Natural killer cell (primary cell): ENCODE measurements around the gene GLYR1. TPM values are rescaled to one million over a fixed set of nuclear protein-coding genes. Genes with fewer than 3 reads are reported as not detected.

ENCODE experiments used
- ATAC-seq, 3 donors: fragments of 150-1000 bp in 2 of 3; fragments of 200-7000 bp in 1 of 3; cut with Tn5 transposase; 1 replicate in 1 of 3; 2 replicates in 2 of 3; pipeline ENCODE4 v1.10.0; 2021; ENCODE audit warnings: mild to moderate bottlenecking in 2 of 3, moderate library complexity in 2 of 3
- DNase-seq, 2 donors: peaks; one replicate each; pipeline versions ENCODE4 v3.0.0 to v3.0.0-alpha.2; 2013 to 2021; ENCODE audit warnings: mixed read lengths in 1 of 2
- H3K27ac ChIP-seq: one replicate; pipeline ENCODE4 v1.5.1; 2013; ENCODE audit warnings: mild to moderate bottlenecking, low read length
- H3K27me3 ChIP-seq: one replicate; pipeline ENCODE4 v1.6.1; 2013; ENCODE audit warnings: low read length; ENCODE audit not compliant: control insufficient read depth, insufficient read depth
- H3K36me3 ChIP-seq: one replicate; pipeline ENCODE4 v1.6.1; 2013; ENCODE audit warnings: low read length; ENCODE audit not compliant: control insufficient read depth, insufficient read depth
- H3K4me1 ChIP-seq: one replicate; pipeline ENCODE4 v1.6.1; 2013; ENCODE audit warnings: low read length; ENCODE audit not compliant: control insufficient read depth, insufficient read depth
- H3K4me3 ChIP-seq: one replicate; pipeline ENCODE4 v1.5.1; 2013; ENCODE audit warnings: low read length
- H3K9me3 ChIP-seq: one replicate; pipeline ENCODE4 v1.6.1; 2013; ENCODE audit warnings: low read length; ENCODE audit not compliant: control insufficient read depth, insufficient read depth
- H3K27ac Mint-ChIP-seq, 2 donors: one replicate each; pipeline ENCODE4 v1.8.0; 2022; ENCODE audit warnings: mild to moderate bottlenecking in 2 of 2, mixed read lengths in 2 of 2, moderate library complexity in 1 of 2
- H3K27me3 Mint-ChIP-seq, 2 donors: one replicate each; pipeline ENCODE4 v1.8.0; 2022; ENCODE audit warnings: low read depth in 2 of 2, mixed read lengths in 2 of 2
- H3K36me3 Mint-ChIP-seq: one replicate; pipeline ENCODE4 v1.8.0; 2022; ENCODE audit warnings: mixed read lengths
- H3K4me1 Mint-ChIP-seq, 2 donors: one replicate each; pipeline ENCODE4 v1.8.0; 2022; ENCODE audit warnings: mixed read lengths in 2 of 2
- H3K4me3 Mint-ChIP-seq: one replicate; pipeline ENCODE4 v1.8.0; 2022; ENCODE audit warnings: mild to moderate bottlenecking, moderate library complexity, mixed read lengths
- H3K9me3 Mint-ChIP-seq, 2 donors: one replicate each; pipeline ENCODE4 v1.8.0; 2022; ENCODE audit warnings: mixed read lengths in 2 of 2
- WGBS: methylation state at CpG from one replicate; pipeline ENCODE4 v1.1.7; 2013; ENCODE audit warnings: missing lambda C conversion rate; ENCODE audit not compliant: insufficient coverage; 5-methylcytosine and 5-hydroxymethylcytosine counted together
- intact Hi-C: fragments of 100-400 bp; cut with micrococcal nuclease; formaldehyde crosslinking; loops from one replicate; pipeline ENCODE4 v1.14.2; 2022
- total RNA-seq, 4 donors: library from RNA; stranded (reverse); fragments of 120-200 nt in 1 of 4; gene quantifications; one replicate each; pipeline versions ENCODE4 v1.2.3 to v1.2.4, GENCODE V29; 2013 to 2022
- TF ChIP-seq, protein P1 (sequence below): fragments of 200-600 bp; IDR thresholded peaks from one replicate; pipeline ENCODE4 v1.8.0; 2022; ENCODE audit warnings: antibody characterized with exemption

Gene GLYR1
- total RNA-seq, 3 donors from 2014 or later (not counting 1 experiment from before 2014, with no cell fraction given) = 112 to 129 (median 125) TPM

DNA sequence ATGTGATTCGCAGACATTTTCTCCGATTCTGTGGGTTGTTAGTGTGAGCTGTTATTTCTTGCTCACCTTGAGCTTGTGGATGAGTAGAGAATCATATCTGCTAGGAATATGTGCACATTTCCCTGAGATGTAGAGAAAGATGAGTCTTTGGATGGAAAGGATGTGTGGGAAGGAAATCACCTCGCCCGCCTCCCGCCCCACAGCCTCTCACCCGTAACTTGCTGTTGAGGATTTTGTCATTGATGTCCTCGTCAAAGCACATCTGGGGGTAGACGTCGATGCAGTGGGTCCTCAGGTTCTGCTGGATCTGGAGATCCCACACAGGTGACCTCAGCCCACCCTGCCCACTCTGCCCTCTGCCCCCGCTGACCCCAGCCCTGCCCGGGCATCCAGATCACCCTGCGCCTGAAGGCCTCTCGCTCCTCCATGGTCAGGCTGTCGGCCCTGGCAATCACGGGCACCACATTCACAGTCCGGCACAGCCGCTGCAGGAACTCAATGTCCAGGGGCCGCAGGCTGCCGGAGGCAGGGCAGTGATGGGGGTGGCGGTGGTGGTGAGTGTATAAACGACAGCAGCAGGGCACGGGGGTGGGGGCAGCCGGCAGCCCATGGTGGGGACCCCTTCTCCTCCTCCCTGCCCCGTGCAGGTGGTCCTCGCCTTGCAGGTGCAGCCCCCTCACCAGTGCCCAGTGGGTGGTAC is 63.7 kb downstream of the GLYR1 start:
- 90% methylated on average over 25 of the region's 25 CpGs for WGBS
- intact Hi-C loops = no loop called here
- Mint-ChIP-seq H3K36me3 (no peaks in the 10 kb centered on the region), H3K27me3 (peaks cover 0 to 3% of the 10 kb centered on the region in 2 donors), H3K9me3 (no peaks in the 10 kb centered on the region), H3K4me1 (no peaks in the 10 kb centered on the region), H3K27ac (no peak overlapping the region), H3K4me3 (no peak overlapping the region)
- TF ChIP-seq, protein P1, sequence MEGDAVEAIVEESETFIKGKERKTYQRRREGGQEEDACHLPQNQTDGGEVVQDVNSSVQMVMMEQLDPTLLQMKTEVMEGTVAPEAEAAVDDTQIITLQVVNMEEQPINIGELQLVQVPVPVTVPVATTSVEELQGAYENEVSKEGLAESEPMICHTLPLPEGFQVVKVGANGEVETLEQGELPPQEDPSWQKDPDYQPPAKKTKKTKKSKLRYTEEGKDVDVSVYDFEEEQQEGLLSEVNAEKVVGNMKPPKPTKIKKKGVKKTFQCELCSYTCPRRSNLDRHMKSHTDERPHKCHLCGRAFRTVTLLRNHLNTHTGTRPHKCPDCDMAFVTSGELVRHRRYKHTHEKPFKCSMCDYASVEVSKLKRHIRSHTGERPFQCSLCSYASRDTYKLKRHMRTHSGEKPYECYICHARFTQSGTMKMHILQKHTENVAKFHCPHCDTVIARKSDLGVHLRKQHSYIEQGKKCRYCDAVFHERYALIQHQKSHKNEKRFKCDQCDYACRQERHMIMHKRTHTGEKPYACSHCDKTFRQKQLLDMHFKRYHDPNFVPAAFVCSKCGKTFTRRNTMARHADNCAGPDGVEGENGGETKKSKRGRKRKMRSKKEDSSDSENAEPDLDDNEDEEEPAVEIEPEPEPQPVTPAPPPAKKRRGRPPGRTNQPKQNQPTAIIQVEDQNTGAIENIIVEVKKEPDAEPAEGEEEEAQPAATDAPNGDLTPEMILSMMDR = no peak
- H3K4me1 ChIP-seq = no peaks in the 10 kb centered on the region
- no peaks in the 10 kb centered on the region for H3K36me3 ChIP-seq
- ATAC-seq = no peak
- H3K4me3 ChIP-seq = no peak overlapping the region
- no peak for DNase-seq
- H3K27me3 ChIP-seq = no peaks in the 10 kb centered on the region
- H3K27ac ChIP-seq = no peak overlapping the region
- no peaks in the 10 kb centered on the region for H3K9me3 ChIP-seq

GRCh38 chr16:4780235-4780634 is 66.9 kb downstream of the GLYR1 start:
- no peaks in the 10 kb centered on the region for H3K9me3 Mint-ChIP-seq
- ATAC-seq (no peak), DNase-seq (no peak)
- Histone ChIP-seq H3K27ac (no peak overlapping the region), H3K4me3 (no peak overlapping the region), H3K9me3 (no peaks in the 10 kb centered on the region), H3K4me1 (no peaks in the 10 kb centered on the region), H3K36me3 (no peaks in the 10 kb centered on the region), H3K27me3 (no peaks in the 10 kb centered on the region)
- intact Hi-C loops = no loop called here
- H3K4me1 Mint-ChIP-seq = no peaks in the 10 kb centered on the region
- H3K27me3 Mint-ChIP-seq = no peaks in the 10 kb centered on the region
- no peak overlapping the region for H3K27ac Mint-ChIP-seq
- TF ChIP-seq, protein P1 = no peak
- 91% methylated on average over 4 of the region's 4 CpGs for WGBS
- no peaks in the 10 kb centered on the region for H3K36me3 Mint-ChIP-seq
- H3K4me3 Mint-ChIP-seq = no peak overlapping the region

GRCh38 chr16:4778050-4778392 is 69.1 kb downstream of the GLYR1 start:
- TF ChIP-seq, protein P1 = no peak
- Mint-ChIP-seq H3K27ac (no peak overlapping the region), H3K4me3 (no peak overlapping the region), H3K9me3 (no peaks in the 10 kb centered on the region), H3K36me3 (no peaks in the 10 kb centered on the region), H3K27me3 (no peaks in the 10 kb centered on the region), H3K4me1 (no peaks in the 10 kb centered on the region)
- H3K9me3 ChIP-seq = no peaks in the 10 kb centered on the region
- ATAC-seq = no peak
- no peak for DNase-seq
- intact Hi-C loops = no loop called here
- no peaks in the 10 kb centered on the region for H3K36me3 ChIP-seq
- WGBS = 91% methylated on average over 5 of the region's 5 CpGs
- no peaks in the 10 kb centered on the region for H3K4me1 ChIP-seq
- no peak overlapping the region for H3K27ac ChIP-seq
- no peaks in the 10 kb centered on the region for H3K27me3 ChIP-seq
- no peak overlapping the region for H3K4me3 ChIP-seq
